CD14-positive monocyte (primary cell): ENCODE results near the gene EPB41L4B. TPM values are rescaled to one million over a fixed set of nuclear protein-coding genes. Genes with fewer than 3 reads are reported as not detected.

Experiments used
- DNase-seq, 3 donors: peaks; one replicate each; pipeline ENCODE4 v3.0.0-alpha.2; 2011 to 2022
- H2AFZ ChIP-seq: 2 replicates; pipeline ENCODE4 v1.6.0; 2012; ENCODE audit warnings: mild to moderate bottlenecking, low read depth, low read length, inconsistent platforms; ENCODE audit not compliant: insufficient read depth, poor library complexity, severe bottlenecking
- H3K27ac ChIP-seq, 2 donors: 1 replicate in 1 of 2; 2 replicates in 1 of 2; pipeline ENCODE4 v1.5.1; 2012 to 2013; ENCODE audit warnings: low read length in 2 of 2, control low read depth in 1 of 2, inconsistent platforms in 1 of 2, low read depth in 1 of 2, mild to moderate bottlenecking in 1 of 2
- H3K27me3 ChIP-seq, 2 donors: one replicate each; pipeline versions ENCODE4 v1.6.0 to v1.6.1; 2011 to 2013; ENCODE audit warnings: low read length in 2 of 2; ENCODE audit not compliant: control insufficient read depth in 2 of 2, insufficient read depth in 2 of 2
- H3K36me3 ChIP-seq, 2 donors: replicated peaks in 1 of 2; 1 replicate in 1 of 2; 2 replicates in 1 of 2; pipeline versions ENCODE4 v1.5.1 to v1.6.1; 2012 to 2013; ENCODE audit warnings: low read length in 2 of 2, control low read depth in 1 of 2, inconsistent platforms in 1 of 2, mild to moderate bottlenecking in 1 of 2; ENCODE audit not compliant: insufficient read depth in 2 of 2, control insufficient read depth in 1 of 2
- H3K4me1 ChIP-seq, 2 donors: 1 replicate in 1 of 2; 2 replicates in 1 of 2; pipeline versions ENCODE4 v1.5.1 to v1.6.1; 2012 to 2013; ENCODE audit warnings: low read length in 2 of 2, control low read depth in 1 of 2, inconsistent platforms in 1 of 2, mild to moderate bottlenecking in 1 of 2, moderate library complexity in 1 of 2; ENCODE audit not compliant: insufficient read depth in 2 of 2, control insufficient read depth in 1 of 2
- H3K4me2 ChIP-seq: replicated peaks from 2 replicates; pipeline ENCODE3; 2012; ENCODE audit warnings: low read length, moderate library complexity, mild to moderate bottlenecking; ENCODE audit not compliant: poor library complexity, severe bottlenecking; ENCODE audit errors: extremely low read depth
- H3K4me3 ChIP-seq, 3 experiments: fragments of 200-600 bp in 1 of 3; sonication (generic) in 1 of 3; replicated peaks in 1 of 3; 1 replicate in 2 of 3; 2 replicates in 1 of 3; pipeline ENCODE4 v1.5.1; 2011 to 2013; ENCODE audit warnings: low read length in 3 of 3, mild to moderate bottlenecking in 3 of 3, control low read depth in 2 of 3, low read depth in 2 of 3, inconsistent platforms in 1 of 3, moderate library complexity in 1 of 3
- H3K79me2 ChIP-seq: 2 replicates; pipeline ENCODE4 v1.6.0; 2012; ENCODE audit warnings: mild to moderate bottlenecking, control low read depth, inconsistent platforms, low read length, moderate library complexity; ENCODE audit not compliant: insufficient read depth
- H3K9ac ChIP-seq: 2 replicates; pipeline ENCODE4 v1.6.0; 2017; ENCODE audit warnings: low read length, mild to moderate bottlenecking; ENCODE audit not compliant: insufficient read depth, poor library complexity, severe bottlenecking
- H3K9me3 ChIP-seq, 2 donors: replicated peaks in 1 of 2; 1 replicate in 1 of 2; 2 replicates in 1 of 2; pipeline versions ENCODE4 v1.5.1 to v1.6.1; 2012 to 2013; ENCODE audit warnings: low read length in 2 of 2, control low read depth in 1 of 2; ENCODE audit not compliant: control insufficient read depth in 1 of 2, insufficient read depth in 1 of 2
- H4K20me1 ChIP-seq: 2 replicates; pipeline ENCODE4 v1.6.0; 2012; ENCODE audit warnings: mild to moderate bottlenecking, low read length, control low read depth, moderate library complexity; ENCODE audit not compliant: insufficient read depth
- H3K27ac Mint-ChIP-seq, 7 donors: one replicate each; pipeline ENCODE4 v1.8.0; 2020; ENCODE audit warnings: mild to moderate bottlenecking in 7 of 7, mixed read lengths in 7 of 7, moderate library complexity in 6 of 7, inconsistent platforms in 2 of 7
- H3K27me3 Mint-ChIP-seq, 3 donors: one replicate each; pipeline ENCODE4 v1.8.0; 2021 to 2022; ENCODE audit warnings: low read depth in 3 of 3, mild to moderate bottlenecking in 3 of 3, mixed read lengths in 3 of 3, moderate library complexity in 3 of 3, inconsistent platforms in 1 of 3
- H3K36me3 Mint-ChIP-seq, 2 donors: one replicate each; pipeline ENCODE4 v1.8.0; 2020; ENCODE audit warnings: mixed read lengths in 2 of 2, inconsistent platforms in 1 of 2, mild to moderate bottlenecking in 1 of 2
- H3K4me1 Mint-ChIP-seq: one replicate; pipeline ENCODE4 v1.8.0; 2020; ENCODE audit warnings: mild to moderate bottlenecking, mixed read lengths
- H3K4me3 Mint-ChIP-seq, 2 donors: one replicate each; pipeline ENCODE4 v1.8.0; 2020; ENCODE audit warnings: mild to moderate bottlenecking in 2 of 2, mixed read lengths in 2 of 2, moderate library complexity in 1 of 2
- H3K9me3 Mint-ChIP-seq, 7 donors: one replicate each; pipeline ENCODE4 v1.8.0; 2020 to 2022; ENCODE audit warnings: mixed read lengths in 7 of 7, mild to moderate bottlenecking in 6 of 7, moderate library complexity in 6 of 7, inconsistent platforms in 2 of 7
- CTCF ChIP-seq: fragments of 200-600 bp; IDR thresholded peaks from one replicate; pipeline ENCODE4 v1.8.0; 2022; ENCODE audit warnings: antibody characterized with exemption, mild to moderate bottlenecking
- WGBS: methylation state at CpG from one replicate; pipeline ENCODE4 v1.1.5; 2013; ENCODE audit warnings: missing lambda C conversion rate; ENCODE audit not compliant: insufficient coverage; 5-methylcytosine and 5-hydroxymethylcytosine counted together
- intact Hi-C, 2 donors: fragments of 100-400 bp; cut with micrococcal nuclease; formaldehyde crosslinking; loops; one replicate each; pipeline versions ENCODE4 v1.15.0 to v1.15.1; 2023
- polyA plus RNA-seq, 3 donors: library from polyadenylated mRNA; depleted of rRNA in 1 of 3; unstranded in 2 of 3; stranded (reverse) in 1 of 3; fragments of 300-500 nt in 2 of 3; fragments of >200 nt in 1 of 3; fragmentation: Illumina TruSeq in 2 of 3; gene quantifications; 1 replicate in 2 of 3; 2 replicates in 1 of 3; pipeline ENCODE4 v1.2.3, GENCODE V29; 2012 to 2021

Gene EPB41L4B
- polyA plus RNA-seq, 3 donors: not detected

- Histone ChIP-seq H4K20me1 (no peaks in the 10 kb centered on the region), H3K9ac (no peak overlapping the region), H3K79me2 (no peaks in the 10 kb centered on the region), H3K36me3 (no peaks in the 10 kb centered on the region), H3K4me1 (no peaks in the 10 kb centered on the region), H3K27me3 (no peaks in the 10 kb centered on the region), H3K4me3 (no peak overlapping the region), H3K4me2 (no peak overlapping the region), H3K9me3 (no peaks in the 10 kb centered on the region), H3K27ac (no peak overlapping the region), H2AFZ (no peak overlapping the region)
- no peak for DNase-seq
- WGBS: no CpG with 5 or more reads among the region's 3 CpGs
- Mint-ChIP-seq H3K4me1 (no peaks in the 10 kb centered on the region), H3K27ac (no peak overlapping the region), H3K27me3 (peaks cover 23 to 25% (median 24%) of the 10 kb centered on the region in 3 donors), H3K4me3 (no peak overlapping the region), H3K36me3 (no peaks in the 10 kb centered on the region), H3K9me3 (peaks cover 0 to 3% (median 0%) of the 10 kb centered on the region in 7 donors)
- intact Hi-C loops: no loop called here
- no peak for TF ChIP-seq CTCF
These were observed 47.0 kb downstream of the EPB41L4B start for GRCh38 chr9:109273869-109274268.

- WGBS: no CpG with 5 or more reads among the region's 2 CpGs
- intact Hi-C loops: no loop called here
- no peak overlapping the region for H2AFZ ChIP-seq
- H3K9ac ChIP-seq: no peak overlapping the region
- no peaks in the 10 kb centered on the region for H4K20me1 ChIP-seq
- H3K4me1 ChIP-seq: no peaks in the 10 kb centered on the region
- H3K79me2 ChIP-seq: no peaks in the 10 kb centered on the region
- no peaks in the 10 kb centered on the region for H3K27me3 ChIP-seq
- TF ChIP-seq CTCF: no peak
- no peak overlapping the region for H3K4me2 ChIP-seq
- H3K36me3 Mint-ChIP-seq: no peaks in the 10 kb centered on the region
- no peak overlapping the region for H3K27ac ChIP-seq
- no peaks in the 10 kb centered on the region for H3K9me3 ChIP-seq
- no peak overlapping the region for H3K4me3 ChIP-seq
- H3K4me1 Mint-ChIP-seq: no peaks in the 10 kb centered on the region
- H3K36me3 ChIP-seq: no peaks in the 10 kb centered on the region
- H3K4me3 Mint-ChIP-seq: no peak overlapping the region
- peaks cover 0 to 5% (median 0%) of the 10 kb centered on the region in 7 donors for H3K9me3 Mint-ChIP-seq
- H3K27me3 Mint-ChIP-seq: peaks cover 20 to 24% (median 21%) of the 10 kb centered on the region in 3 donors
- no peak overlapping the region for H3K27ac Mint-ChIP-seq
- no peak for DNase-seq
These were observed 48.1 kb downstream of the EPB41L4B start for GRCh38 chr9:109272745-109273144.
